ENCODE results near the gene REPIN1. TPM values are rescaled to one million over a fixed set of nuclear protein-coding genes. Genes with fewer than 3 reads are reported as not detected.

The REPIN1 gene
- total RNA-seq, 1 donor from 2014 or later: 82.2 TPM

GRCh38 chr7:150412016-150412415 is 43.4 kb downstream of the REPIN1 start:
- intact Hi-C loops (cut with micrococcal nuclease): no loop called here
- Mint-ChIP-seq H3K4me1 (ENCODE audit: low read depth) (peaks cover 10% of the 10 kb centered on the region), H3K4me3 (ENCODE audit: low read depth) (no peak overlapping the region), H3K9me3 (no peaks in the 10 kb centered on the region), H3K27me3 (ENCODE audit: low read depth) (no peaks in the 10 kb centered on the region), H3K36me3 (ENCODE audit: low read depth) (peaks cover 19% of the 10 kb centered on the region), H3K27ac (no peak overlapping the region)
- DNase-seq (ENCODE audit: low spot score): no peak

DNA sequence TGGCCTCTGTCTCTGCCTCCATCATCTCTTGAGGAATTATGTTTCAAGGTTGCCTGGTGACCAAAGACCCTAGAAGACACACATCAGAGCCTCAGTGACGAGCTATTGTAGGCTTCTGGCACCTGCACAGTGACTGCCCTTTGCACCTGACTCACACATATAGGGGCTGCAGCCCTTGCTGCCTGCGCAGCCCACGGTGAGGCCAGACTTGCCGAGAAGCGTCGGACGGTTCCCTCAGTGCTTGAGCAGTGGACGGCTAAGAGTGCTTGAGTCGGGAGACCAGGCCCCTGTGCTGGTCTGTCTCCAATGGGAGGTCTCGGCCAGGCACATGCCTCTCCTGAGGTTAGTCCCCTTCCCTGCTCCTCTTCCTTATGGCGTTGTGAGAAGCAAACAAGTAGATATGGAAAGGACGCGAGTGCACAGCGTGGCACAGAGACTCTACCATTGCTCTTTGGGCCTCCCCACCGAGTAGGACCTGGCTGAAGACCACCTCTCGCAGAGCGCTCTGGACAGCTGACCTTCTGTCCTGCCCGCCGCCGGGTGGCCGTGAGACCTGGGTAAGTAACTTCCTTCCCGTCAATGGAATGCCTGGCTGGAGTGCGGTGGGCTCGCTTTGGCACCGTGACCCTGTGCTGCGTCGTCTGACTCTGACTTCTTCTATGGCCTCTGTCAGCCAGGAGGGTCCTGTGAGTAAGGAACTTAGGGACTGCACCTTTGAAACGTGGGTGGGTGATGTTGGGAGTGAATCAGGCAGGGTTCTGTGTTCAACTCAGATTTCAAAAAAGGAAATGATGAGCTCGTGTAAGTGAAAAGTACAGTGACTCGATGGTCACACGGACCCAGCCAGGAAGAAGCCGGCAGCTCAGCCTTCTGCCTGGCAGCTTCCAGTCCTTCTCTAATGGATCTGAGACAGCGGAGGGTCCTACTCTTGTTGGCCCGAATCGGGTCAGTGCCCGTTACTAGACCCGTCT is 44.2 kb downstream of the REPIN1 start:
- peaks cover 16% of the 10 kb centered on the region for H3K36me3 Mint-ChIP-seq (ENCODE audit: low read depth)
- H3K9me3 Mint-ChIP-seq: no peaks in the 10 kb centered on the region
- DNase-seq (ENCODE audit: low spot score): no peak
- H3K27ac Mint-ChIP-seq: no peak overlapping the region
- no peak overlapping the region for H3K4me3 Mint-ChIP-seq (ENCODE audit: low read depth)
- no peaks in the 10 kb centered on the region for H3K27me3 Mint-ChIP-seq (ENCODE audit: low read depth)
- intact Hi-C loops (cut with micrococcal nuclease): no loop called here
- peaks cover 7% of the 10 kb centered on the region for H3K4me1 Mint-ChIP-seq (ENCODE audit: low read depth)

- H3K4me3 Mint-ChIP-seq (ENCODE audit: low read depth): no peak overlapping the region
- no peaks in the 10 kb centered on the region for H3K27me3 Mint-ChIP-seq (ENCODE audit: low read depth)
- intact Hi-C loops (cut with micrococcal nuclease): no loop called here
- H3K9me3 Mint-ChIP-seq: no peaks in the 10 kb centered on the region
- H3K27ac Mint-ChIP-seq: no peak overlapping the region
- H3K4me1 Mint-ChIP-seq (ENCODE audit: low read depth): peaks cover 5% of the 10 kb centered on the region
- H3K36me3 Mint-ChIP-seq (ENCODE audit: low read depth): peaks cover 13% of the 10 kb centered on the region
- no peak for DNase-seq (ENCODE audit: low spot score)
These were observed 45.0 kb downstream of the REPIN1 start for GRCh38 chr7:150413640-150414081.

- no peak overlapping the region for H3K27ac Mint-ChIP-seq
- peaks cover 3% of the 10 kb centered on the region for H3K4me1 Mint-ChIP-seq (ENCODE audit: low read depth)
- H3K4me3 Mint-ChIP-seq (ENCODE audit: low read depth): no peak overlapping the region
- peaks cover 10% of the 10 kb centered on the region for H3K36me3 Mint-ChIP-seq (ENCODE audit: low read depth)
- H3K9me3 Mint-ChIP-seq: no peaks in the 10 kb centered on the region
- DNase-seq (ENCODE audit: low spot score): no peak
- intact Hi-C loops (cut with micrococcal nuclease): no loop called here
- H3K27me3 Mint-ChIP-seq (ENCODE audit: low read depth): no peaks in the 10 kb centered on the region
These were observed 46.8 kb downstream of the REPIN1 start for GRCh38 chr7:150415161-150416153.

- no peak overlapping the region for H3K4me3 Mint-ChIP-seq (ENCODE audit: low read depth)
- H3K27me3 Mint-ChIP-seq (ENCODE audit: low read depth): peaks cover 2% of the 10 kb centered on the region
- H3K4me1 Mint-ChIP-seq (ENCODE audit: low read depth): peaks cover 10% of the 10 kb centered on the region
- DNase-seq (ENCODE audit: low spot score): no peak
- H3K27ac Mint-ChIP-seq: no peak overlapping the region
- H3K9me3 Mint-ChIP-seq: no peaks in the 10 kb centered on the region
- intact Hi-C loops (cut with micrococcal nuclease): no loop called here
- no peaks in the 10 kb centered on the region for H3K36me3 Mint-ChIP-seq (ENCODE audit: low read depth)
These were observed 48.6 kb downstream of the REPIN1 start for GRCh38 chr7:150417239-150417638.

DNA sequence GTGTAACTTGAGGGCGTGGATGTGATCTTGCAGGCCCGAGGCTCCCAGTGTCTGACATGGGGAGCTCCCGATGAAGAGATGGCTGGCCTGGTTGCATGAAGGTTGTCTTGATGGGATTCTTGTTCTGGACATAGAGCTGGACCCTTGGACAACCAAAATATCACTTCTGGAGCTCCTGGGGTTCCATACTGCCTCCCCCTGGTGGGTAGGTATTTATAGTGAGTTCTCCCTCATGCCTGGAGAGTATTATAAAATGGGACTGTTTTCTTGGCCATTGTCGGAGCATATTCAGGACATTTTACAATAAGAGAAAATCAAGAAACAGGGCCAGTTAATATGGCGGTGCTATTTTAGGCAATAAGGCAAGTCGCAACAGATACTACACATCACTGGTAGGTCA is 49.2 kb downstream of the REPIN1 start:
- no peak for DNase-seq (ENCODE audit: low spot score)
- Mint-ChIP-seq H3K27ac (no peak overlapping the region), H3K9me3 (no peaks in the 10 kb centered on the region), H3K36me3 (ENCODE audit: low read depth) (no peaks in the 10 kb centered on the region), H3K4me1 (ENCODE audit: low read depth) (peaks cover 10% of the 10 kb centered on the region), H3K27me3 (ENCODE audit: low read depth) (peaks cover 2% of the 10 kb centered on the region), H3K4me3 (ENCODE audit: low read depth) (no peak overlapping the region)
- intact Hi-C loops (cut with micrococcal nuclease): no loop called here

DNA sequence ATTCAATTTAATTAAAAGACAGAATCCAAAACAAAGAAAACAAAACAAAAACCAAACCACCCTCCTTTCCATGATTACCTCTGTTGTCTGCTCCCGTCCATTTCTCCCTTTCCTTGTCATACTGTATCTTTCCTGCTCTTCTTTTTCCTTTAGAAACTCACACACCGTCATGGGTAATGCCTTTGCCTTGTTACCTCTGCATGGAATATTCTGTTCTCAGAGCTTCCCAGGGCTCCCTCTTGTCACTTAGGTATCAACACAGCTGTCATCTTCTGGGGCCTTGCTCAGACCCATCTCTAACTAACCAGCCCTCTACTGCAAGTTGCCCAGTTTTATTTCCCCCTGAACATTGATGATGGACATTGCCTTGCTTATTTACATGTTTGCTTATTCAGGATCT is 51.6 kb downstream of the REPIN1 start:
- H3K9me3 Mint-ChIP-seq: no peaks in the 10 kb centered on the region
- no peak overlapping the region for H3K4me3 Mint-ChIP-seq (ENCODE audit: low read depth)
- no peaks in the 10 kb centered on the region for H3K36me3 Mint-ChIP-seq (ENCODE audit: low read depth)
- intact Hi-C loops (cut with micrococcal nuclease): loop anchor here (2.0 to 5.0 kb wide), 2 partner anchors 51 to 133 kb away; partner anchors contain the start of gene REPIN1
- DNase-seq (ENCODE audit: low spot score): no peak
- H3K4me1 Mint-ChIP-seq (ENCODE audit: low read depth): peaks cover 10% of the 10 kb centered on the region
- H3K27ac Mint-ChIP-seq: no peak overlapping the region
- H3K27me3 Mint-ChIP-seq (ENCODE audit: low read depth): peaks cover 2% of the 10 kb centered on the region

DNA sequence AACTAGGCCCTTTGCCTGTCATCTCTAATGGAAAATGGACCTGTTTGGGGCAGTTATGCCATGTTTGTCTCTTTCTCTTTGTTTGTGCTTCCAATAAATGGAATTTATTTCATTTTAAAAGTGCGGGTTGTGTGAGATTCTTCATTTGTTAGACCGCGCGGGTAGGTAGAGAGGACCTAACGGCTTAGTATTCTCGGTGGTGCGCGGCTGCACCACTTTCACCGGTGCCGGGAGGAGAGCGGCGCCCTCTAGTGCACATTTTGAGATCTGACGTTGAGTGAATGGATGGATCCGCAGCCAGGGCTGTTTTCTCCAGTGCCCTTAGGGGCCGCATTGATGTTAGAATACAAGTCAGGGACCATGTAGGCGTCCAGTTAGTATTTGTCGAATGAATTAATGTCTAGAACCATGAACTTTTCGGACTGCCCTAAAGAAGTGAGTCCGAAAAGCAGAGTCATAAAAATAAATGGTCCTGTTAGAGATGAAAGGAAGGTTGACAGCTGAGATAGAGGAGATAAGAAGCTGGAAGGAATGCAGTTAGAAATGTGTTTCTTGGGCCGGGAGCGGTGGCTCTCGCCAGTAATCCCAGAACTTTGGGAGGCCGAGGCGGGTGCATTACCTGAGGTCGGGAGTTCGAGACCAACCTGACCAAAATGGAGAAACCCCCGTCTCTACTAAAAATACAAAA is 52.5 kb downstream of the REPIN1 start:
- intact Hi-C loops (cut with micrococcal nuclease): loop anchor here (1.0 to 5.0 kb wide), 5 partner anchors 14 to 134 kb away; partner anchors contain the start of genes REPIN1 and ZNF775

GRCh38 chr7:150421831-150422230 is 53.2 kb downstream of the REPIN1 start:
- Mint-ChIP-seq H3K4me3 (ENCODE audit: low read depth) (no peak overlapping the region), H3K27ac (no peak overlapping the region), H3K36me3 (ENCODE audit: low read depth) (no peaks in the 10 kb centered on the region)

More for the DNA sequence above, 52.5 kb downstream of the REPIN1 start:
- no peak overlapping the region for H3K27ac Mint-ChIP-seq
- peaks cover 2% of the 10 kb centered on the region for H3K27me3 Mint-ChIP-seq (ENCODE audit: low read depth)
- peak; percentile 79 for DNase-seq (ENCODE audit: low spot score)
- no peaks in the 10 kb centered on the region for H3K36me3 Mint-ChIP-seq (ENCODE audit: low read depth)
- no peaks in the 10 kb centered on the region for H3K9me3 Mint-ChIP-seq
- peaks cover 10% of the 10 kb centered on the region for H3K4me1 Mint-ChIP-seq (ENCODE audit: low read depth)
- no peak overlapping the region for H3K4me3 Mint-ChIP-seq (ENCODE audit: low read depth)

More at GRCh38 chr7:150421831-150422230, 53.2 kb downstream of the REPIN1 start:
- Mint-ChIP-seq H3K27me3 (ENCODE audit: low read depth) (peaks cover 2% of the 10 kb centered on the region), H3K9me3 (no peaks in the 10 kb centered on the region), H3K4me1 (ENCODE audit: low read depth) (peaks cover 10% of the 10 kb centered on the region)
- intact Hi-C loops (cut with micrococcal nuclease): loop anchor here (1.0 to 5.0 kb wide), 5 partner anchors 15 to 135 kb away; partner anchors contain the start of genes REPIN1 and ZNF775
- no peak for DNase-seq (ENCODE audit: low spot score)

Other genes with a start within 250 kb of the REPIN1 start
- 22.7 and 25.8 TPM in 2 replicates for gene LRRC61, start 45.5 kb upstream of the REPIN1 start, total RNA-seq
- 7.0 and 7.9 TPM in 2 replicates for gene ACTR3C, start 45.3 kb upstream of the REPIN1 start, total RNA-seq
- gene RARRES2, start 27.2 kb upstream of the REPIN1 start, total RNA-seq: not detected in 2 replicates
- gene ZNF775, start 10.5 kb downstream of the REPIN1 start, total RNA-seq: 4.5 and 5.5 TPM in 2 replicates
- gene GIMAP8, start 81.8 kb downstream of the REPIN1 start, total RNA-seq: 6.1 and 7.0 TPM in 2 replicates
- gene GIMAP7, start 146.1 kb downstream of the REPIN1 start, total RNA-seq: 22.6 and 24.1 TPM in 2 replicates
- 36.7 and 39.1 TPM in 2 replicates for gene GIMAP4, start 198.6 kb downstream of the REPIN1 start, total RNA-seq

Data from activated T-helper 2 cell treated with anti-CD3 and anti-CD28 coated beads, Interferon-gamma antibody, Interleukin-2, Interleukin-4, amounts not matched to agents 10 μg/mL and 5 μg/mL and 100 μg/mL, durations not matched to agents 14 hours and 24 hours and 36 hours (primary cell).